Left lung (tissue), 10 donors: Measurements from ENCODE around the gene LRP5. TPM values are rescaled to one million over a fixed set of nuclear protein-coding genes. Genes with fewer than 3 reads are reported as not detected.

Experiments
- ATAC-seq: fragments of 200-7000 bp; cut with Tn5 transposase; one replicate; pipeline ENCODE4 v1.9.1; 2020; ENCODE audit warnings: moderate library complexity
- DNase-seq, 4 donors: peaks; one replicate each; pipeline ENCODE4 v3.0.0-alpha.2; 2013 to 2020
- H3K27ac ChIP-seq, 2 donors: fragments of 200-600 bp; sonication (generic) in 1 of 2; one replicate each; pipeline versions ENCODE4 v1.5.0 to v1.8.0; 2020 to 2021
- H3K27me3 ChIP-seq, 2 donors: fragments of 200-600 bp; sonication (generic) in 1 of 2; one replicate each; pipeline versions ENCODE4 v1.5.0 to v1.8.0; 2020 to 2021
- H3K36me3 ChIP-seq, 2 donors: fragments of 200-600 bp; sonication (generic) in 1 of 2; one replicate each; pipeline versions ENCODE4 v1.5.0 to v1.8.0; 2020 to 2021
- H3K4me1 ChIP-seq, 2 donors: fragments of 200-600 bp; one replicate each; pipeline ENCODE4 v1.8.0; 2021
- H3K4me3 ChIP-seq, 2 donors: fragments of 200-600 bp; sonication (generic) in 1 of 2; one replicate each; pipeline versions ENCODE4 v1.5.0 to v1.8.0; 2020 to 2021; ENCODE audit warnings: mild to moderate bottlenecking in 1 of 2
- H3K9me3 ChIP-seq, 2 donors: fragments of 200-600 bp; sonication (generic) in 1 of 2; one replicate each; pipeline versions ENCODE4 v1.5.0 to v1.8.0; 2020 to 2021
- CTCF ChIP-seq, 2 donors: fragments of 200-600 bp; sonication (generic) in 1 of 2; IDR thresholded peaks; one replicate each; pipeline versions ENCODE4 v1.5.0 to v1.8.0; 2021; ENCODE audit warnings: antibody characterized with exemption in 2 of 2
- intact Hi-C, 2 donors: fragments of 100-400 bp; cut with DNase I; formaldehyde crosslinking; loops; one replicate each; pipeline versions ENCODE4 v1.11.2 to v1.14.2; 2022
- polyA plus RNA-seq, 6 donors: library from polyadenylated mRNA; unstranded; fragments of 120-200 nt; gene quantifications; one replicate each; pipeline ENCODE4 v1.2.1, GENCODE V29; 2013; ENCODE audit not compliant: insufficient read length in 6 of 6
- total RNA-seq, 2 donors: library from RNA; stranded (reverse); fragmentation: NEBNext Ultra II Directional; extraction: Animal tissue kit (Norgen Biotek cat#: 25700); gene quantifications; one replicate each; pipeline ENCODE4 v1.2.1, GENCODE V29; 2021
- donor health status: DM: no; HTN: yes; CAD: no.
- donor health status: DM: no; HTN: no; CAD: no.

The LRP5 gene
- total and polyA plus RNA-seq, 8 donors: 48.9 to 71.9 (median 57.4) TPM

- ATAC-seq (no peak), DNase-seq (no peak)
- peak overlapping the region in 1 of 2 donors; percentile 66 for H3K4me3 ChIP-seq
- no peaks in the 10 kb centered on the region for H3K36me3 ChIP-seq
- peak overlapping the region in 1 of 2 donors; percentile 97 for H3K27ac ChIP-seq
- intact Hi-C loops: no loop called here
- no peaks in the 10 kb centered on the region for H3K9me3 ChIP-seq
- H3K4me1 ChIP-seq: peaks cover 17 to 36% of the 10 kb centered on the region in 2 donors
- H3K27me3 ChIP-seq: no peaks in the 10 kb centered on the region
- TF ChIP-seq CTCF (IDR thresholded peaks at IDR 0.05): no peak
Measured at GRCh38 chr11:68273026-68273738, 39.2 kb upstream of the LRP5 start.

GRCh38 chr11:68274306-68274705, 38.1 kb upstream of the LRP5 start:
- H3K4me1 ChIP-seq: peaks cover 17 to 33% of the 10 kb centered on the region in 2 donors
- no peak overlapping the region for H3K27ac ChIP-seq
- ATAC-seq: no peak
- no peak overlapping the region for H3K4me3 ChIP-seq
- no peak for TF ChIP-seq CTCF (IDR thresholded peaks at IDR 0.05)
- no peaks in the 10 kb centered on the region for H3K9me3 ChIP-seq
- DNase-seq: no peak
- intact Hi-C loops: no loop called here
- H3K27me3 ChIP-seq: no peaks in the 10 kb centered on the region
- no peaks in the 10 kb centered on the region for H3K36me3 ChIP-seq

- intact Hi-C loops: no loop called here
Measured at GRCh38 chr11:68275721-68276507, 36.5 kb upstream of the LRP5 start.

GRCh38 chr11:68276861-68277260, 35.5 kb upstream of the LRP5 start:
- ATAC-seq (no peak), DNase-seq (no peak)
- Histone ChIP-seq H3K4me3 (no peak overlapping the region), H3K4me1 (peaks cover 6 to 14% of the 10 kb centered on the region in 2 donors), H3K27me3 (no peaks in the 10 kb centered on the region), H3K27ac (no peak overlapping the region), H3K9me3 (no peaks in the 10 kb centered on the region), H3K36me3 (no peaks in the 10 kb centered on the region)
- TF ChIP-seq CTCF (IDR thresholded peaks at IDR 0.05): no peak
- intact Hi-C loops: no loop called here

More at GRCh38 chr11:68275721-68276507, 36.5 kb upstream of the LRP5 start:
- H3K4me1 ChIP-seq: peaks cover 6 to 18% of the 10 kb centered on the region in 2 donors
- H3K27ac ChIP-seq: no peak overlapping the region
- DNase-seq: no peak
- H3K9me3 ChIP-seq: no peaks in the 10 kb centered on the region
- TF ChIP-seq CTCF (IDR thresholded peaks at IDR 0.05): no peak
- no peak overlapping the region for H3K4me3 ChIP-seq
- no peak for ATAC-seq
- H3K27me3 ChIP-seq: no peaks in the 10 kb centered on the region
- no peaks in the 10 kb centered on the region for H3K36me3 ChIP-seq

GRCh38 chr11:68279676-68280075, 32.7 kb upstream of the LRP5 start:
- H3K9me3 ChIP-seq: no peaks in the 10 kb centered on the region
- TF ChIP-seq CTCF (IDR thresholded peaks at IDR 0.05): no peak
- DNase-seq (no peak), ATAC-seq (no peak)
- no peak overlapping the region for H3K4me3 ChIP-seq
- no peak overlapping the region for H3K27ac ChIP-seq
- no peaks in the 10 kb centered on the region for H3K27me3 ChIP-seq
- H3K4me1 ChIP-seq: peaks cover 0 to 13% of the 10 kb centered on the region in 2 donors
- H3K36me3 ChIP-seq: no peaks in the 10 kb centered on the region
- intact Hi-C loops: no loop called here
